CD4-positive, alpha-beta T cell treated with Interleukin-2 at 100 ng/mL for 4 hours (primary cell): ENCODE results near the gene ARFGEF2.
"Not testable (repeated sequence)": the region's sequence is repeated elsewhere in the genome, so short reads cannot be mapped to it uniquely, and the experiment has no call there.

Experiments
- DNase-seq: peaks from one replicate; pipeline ENCODE4 v3.0.0-alpha.2; 2020; ENCODE audit warnings: low spot score

Gene ARFGEF2

DNA sequence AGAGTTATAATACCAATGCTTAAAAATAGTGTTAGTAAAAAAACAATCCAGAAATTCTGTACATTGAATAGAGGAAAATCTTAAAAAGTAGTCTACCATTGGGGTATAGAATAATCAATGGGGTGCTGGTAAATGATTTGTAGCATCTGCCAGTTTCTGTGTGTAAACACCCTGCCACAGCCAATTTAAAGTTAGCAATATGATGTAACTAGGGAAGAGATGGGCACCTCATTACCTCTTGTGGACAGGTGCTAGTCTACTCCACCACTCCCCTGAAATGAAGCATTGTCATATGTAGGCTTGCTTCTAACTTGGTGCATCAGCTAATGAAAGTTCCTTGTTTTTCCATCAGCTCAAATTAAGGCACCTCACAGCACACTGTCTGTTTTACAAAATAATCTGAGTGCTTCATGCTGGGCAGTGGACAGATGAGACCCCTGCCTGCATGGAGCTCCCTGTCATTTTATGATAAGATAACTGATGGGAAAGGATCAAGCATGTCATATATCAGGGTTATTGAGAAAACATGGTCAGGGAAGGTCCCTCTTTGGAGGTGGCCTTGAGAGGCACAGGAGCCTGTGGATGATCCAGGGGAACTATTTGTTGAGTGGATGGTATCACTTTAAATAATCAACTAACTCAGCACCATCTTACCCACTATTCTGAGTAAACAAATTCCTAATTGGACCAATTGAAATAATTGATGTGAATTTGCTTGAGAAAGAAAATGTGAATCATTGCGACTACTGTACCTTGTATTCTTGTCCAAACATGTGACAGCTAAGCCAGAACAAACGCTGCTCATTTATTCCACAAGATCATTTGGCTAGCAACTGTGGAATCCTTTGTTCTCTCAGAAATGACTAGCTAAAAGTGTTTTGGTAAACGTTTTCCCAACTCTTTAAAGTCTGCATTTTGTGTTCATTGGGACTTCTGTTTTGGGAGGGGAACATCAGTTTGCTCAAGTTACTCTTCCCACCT, 78.7 kb downstream of the ARFGEF2 start:
- no peak for DNase-seq

DNA sequence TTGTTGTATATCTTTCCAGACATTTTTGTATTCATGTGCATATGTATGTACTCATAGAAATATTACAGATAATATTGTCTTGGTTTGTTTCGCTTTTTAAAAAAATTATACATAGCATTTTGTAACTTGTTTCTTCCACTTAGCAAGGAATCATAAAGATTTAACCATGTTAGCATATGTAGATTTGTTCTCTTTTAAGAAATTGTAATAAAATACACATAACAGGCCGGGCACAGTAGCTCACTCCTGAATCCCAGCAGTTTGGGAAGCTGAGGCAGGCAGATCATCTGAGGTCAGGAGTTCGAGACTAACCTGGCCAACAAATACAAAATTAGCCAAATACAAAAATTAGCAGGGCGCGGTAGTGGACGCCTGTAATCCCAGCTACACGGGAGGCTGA, 80.2 kb downstream of the ARFGEF2 start:
- DNase-seq, result no peak

DNA sequence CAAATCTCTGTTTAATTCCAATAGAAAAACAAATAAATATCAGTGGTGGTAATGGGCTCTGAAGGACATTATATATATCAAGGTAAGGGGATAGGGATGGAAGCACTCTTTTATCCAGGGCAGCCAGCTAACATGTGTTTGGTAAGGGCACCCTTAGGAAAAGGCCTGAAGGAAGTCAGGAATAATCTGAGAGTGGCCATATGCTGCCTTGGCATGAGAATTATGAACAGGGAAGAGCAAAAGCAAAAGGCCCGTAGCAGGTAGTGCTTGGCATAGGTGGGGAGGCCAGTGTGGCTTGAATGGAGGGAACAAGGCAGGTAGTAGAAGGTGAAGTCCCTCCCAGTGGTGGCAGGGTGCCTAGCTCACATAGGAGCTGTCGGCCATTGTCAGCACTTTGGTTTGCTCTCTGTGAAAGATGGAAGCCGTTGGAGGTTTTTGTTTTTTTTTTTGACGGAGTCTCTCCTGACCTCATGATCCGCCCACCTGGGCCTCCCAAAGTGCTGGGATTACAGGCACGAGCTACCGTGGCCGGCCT, 85.0 kb downstream of the ARFGEF2 start:
- no peak for DNase-seq

DNA sequence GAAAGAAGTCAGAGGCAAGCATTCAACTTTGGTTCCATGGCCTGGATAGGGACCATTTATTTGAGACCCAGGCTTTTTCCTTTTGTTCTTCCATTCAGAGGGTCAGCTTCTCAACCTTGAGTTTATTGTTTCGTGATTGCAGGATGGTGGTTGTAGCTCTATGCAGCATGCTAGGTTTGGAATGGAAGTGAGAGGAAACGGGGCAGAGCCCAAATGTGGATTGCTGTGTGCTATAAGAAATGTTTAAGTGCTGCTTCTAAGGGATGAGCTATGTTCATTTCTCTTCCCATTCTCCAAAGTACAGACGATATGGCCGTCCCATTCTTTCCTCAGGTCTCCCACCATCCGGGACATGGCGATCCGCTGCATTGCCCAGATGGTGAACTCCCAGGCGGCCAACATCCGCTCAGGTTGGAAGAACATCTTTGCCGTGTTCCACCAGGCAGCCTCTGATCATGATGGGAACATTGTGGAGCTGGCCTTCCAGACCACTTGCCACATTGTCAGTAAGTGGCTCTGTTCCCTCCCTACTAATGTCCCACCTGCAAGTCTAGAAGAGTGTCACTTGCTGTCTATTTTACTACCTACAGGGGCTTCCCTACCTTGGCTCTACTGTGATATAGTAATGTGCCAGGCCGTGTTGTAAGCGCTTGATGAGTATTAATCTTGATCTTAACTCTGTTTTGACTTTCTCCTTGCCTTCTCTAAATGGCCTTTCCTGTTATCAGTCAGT, 88.6 kb downstream of the ARFGEF2 start:
- DNase-seq, result no peak

DNA sequence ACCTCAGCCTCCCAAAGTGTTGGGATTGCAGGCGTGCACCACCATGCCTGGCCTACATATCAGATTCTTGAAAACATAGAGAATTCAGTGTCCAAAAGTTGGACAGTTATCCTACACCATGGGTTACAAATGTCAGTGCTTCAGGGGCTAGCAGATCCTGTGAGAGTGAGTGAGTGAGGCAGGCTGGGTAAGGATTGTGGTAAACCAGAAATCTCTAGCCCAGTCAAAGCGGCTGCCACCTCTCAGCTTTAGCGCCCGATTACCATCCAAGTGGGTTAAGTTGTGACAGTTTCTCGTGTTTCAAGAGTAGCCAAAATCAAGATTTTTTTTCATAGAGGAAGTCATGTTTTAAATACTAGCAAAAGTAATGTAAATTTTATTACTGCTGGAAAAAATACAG, 102.7 kb downstream of the ARFGEF2 start:
- DNase-seq, result no peak

DNA sequence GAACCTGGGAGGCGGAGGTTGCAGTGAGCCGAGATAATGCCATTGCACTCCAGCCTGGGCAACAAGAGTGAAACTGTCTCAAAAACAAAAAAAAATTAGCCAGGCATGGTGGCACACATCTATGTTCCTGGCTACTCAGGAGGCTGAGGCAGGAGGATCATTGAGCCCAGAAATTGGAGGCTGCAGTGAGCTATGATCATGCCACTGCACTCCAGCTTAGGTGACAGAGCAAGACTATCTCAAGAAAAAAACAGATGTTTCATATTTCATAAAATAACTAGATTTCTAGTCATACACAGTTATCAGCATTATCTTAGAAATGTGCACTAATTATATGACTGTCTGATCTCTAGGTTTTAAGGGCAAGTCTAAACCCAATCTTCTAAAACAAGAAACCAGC, 106.7 kb downstream of the ARFGEF2 start:
- not testable (repeated sequence) for DNase-seq

DNA sequence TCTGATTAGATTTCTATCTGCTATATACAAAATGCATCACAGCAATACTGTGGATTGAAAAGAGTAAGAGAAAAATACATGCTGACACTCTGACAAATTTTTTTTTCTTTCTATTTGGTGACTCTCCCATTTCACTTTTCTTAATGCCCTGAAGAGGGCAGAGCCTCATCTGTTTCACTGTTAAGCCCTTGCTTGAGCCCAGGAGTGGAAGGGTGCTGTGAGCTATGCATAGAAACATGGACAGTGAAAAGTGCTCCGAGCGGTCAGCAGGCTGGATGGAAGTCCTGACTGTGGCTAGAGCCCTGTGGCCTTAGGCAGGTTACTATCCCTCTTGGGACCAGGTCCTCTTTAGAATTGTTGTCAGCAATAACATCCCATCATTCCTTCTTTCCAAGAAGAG, 107.2 kb downstream of the ARFGEF2 start:
- no peak for DNase-seq

DNA sequence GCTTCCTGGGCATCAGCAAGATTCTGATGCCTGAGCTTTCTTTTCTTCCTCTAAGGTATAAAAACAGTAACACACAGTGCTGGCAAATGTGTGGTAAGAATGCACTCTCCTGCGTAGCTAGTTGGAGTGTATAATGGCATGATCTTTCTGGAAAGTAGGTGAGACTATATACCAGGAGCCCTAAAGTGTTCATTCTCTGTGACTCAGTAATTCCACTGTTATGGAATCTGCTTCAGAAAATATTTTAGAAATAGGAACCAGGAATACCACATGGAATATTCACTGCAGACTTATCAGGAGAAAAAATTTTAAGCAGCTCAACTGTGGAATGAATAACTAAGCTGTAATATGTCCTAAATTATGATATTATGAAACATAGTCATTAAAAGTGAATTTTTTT, 107.7 kb downstream of the ARFGEF2 start:
- DNase-seq, result no peak

DNA sequence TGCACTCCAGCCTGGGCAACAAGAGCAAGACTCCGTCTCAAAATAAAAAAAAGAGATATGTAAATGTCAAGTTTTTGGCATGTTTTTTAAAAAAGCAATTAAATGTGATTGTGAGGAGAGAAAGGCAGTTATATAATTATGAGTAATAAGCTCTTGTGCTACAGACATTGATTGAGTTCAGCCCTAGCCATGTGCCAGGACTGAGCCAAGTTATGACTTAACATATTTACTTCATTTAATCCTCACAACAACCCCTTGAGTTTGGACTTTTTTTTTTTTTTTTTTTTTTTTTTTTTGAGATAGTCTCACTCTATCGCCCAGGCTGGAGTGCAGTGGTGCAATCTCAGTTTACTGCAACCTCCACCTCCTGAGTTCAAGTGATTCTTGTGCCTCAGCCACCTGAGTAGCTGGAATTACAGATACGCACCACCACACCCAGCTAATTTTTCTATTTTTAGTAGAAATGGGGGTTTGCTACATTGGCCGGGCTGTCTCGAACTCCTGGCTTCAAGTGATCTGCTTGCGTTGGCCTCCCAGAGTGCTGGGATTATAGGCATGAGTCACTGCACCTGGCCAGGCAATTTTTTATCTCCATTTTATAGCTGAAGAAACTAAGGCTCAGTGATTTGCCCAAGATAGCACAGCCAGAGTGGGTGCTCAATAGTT, 109.6 kb downstream of the ARFGEF2 start:
- DNase-seq, result no peak

DNA sequence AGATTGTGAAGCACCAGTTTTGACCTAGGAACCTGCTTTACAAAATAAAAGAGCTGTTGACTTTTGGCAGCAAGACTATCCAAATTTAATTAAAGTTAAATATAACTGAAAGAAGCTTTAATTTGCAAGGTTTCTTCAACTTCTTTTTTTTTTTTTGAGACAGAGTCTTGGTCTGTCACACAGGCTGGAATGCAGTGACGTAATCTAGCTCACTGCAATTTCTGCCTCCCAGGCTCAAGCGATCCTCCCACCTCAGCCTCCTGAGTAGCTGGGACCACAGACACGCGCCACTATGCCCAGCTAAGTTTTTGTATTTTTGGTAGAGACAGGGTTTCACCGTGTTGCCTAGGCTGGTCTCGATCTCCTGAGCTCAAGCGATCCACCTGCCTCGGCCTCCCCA, 110.9 kb downstream of the ARFGEF2 start:
- no peak for DNase-seq

DNA sequence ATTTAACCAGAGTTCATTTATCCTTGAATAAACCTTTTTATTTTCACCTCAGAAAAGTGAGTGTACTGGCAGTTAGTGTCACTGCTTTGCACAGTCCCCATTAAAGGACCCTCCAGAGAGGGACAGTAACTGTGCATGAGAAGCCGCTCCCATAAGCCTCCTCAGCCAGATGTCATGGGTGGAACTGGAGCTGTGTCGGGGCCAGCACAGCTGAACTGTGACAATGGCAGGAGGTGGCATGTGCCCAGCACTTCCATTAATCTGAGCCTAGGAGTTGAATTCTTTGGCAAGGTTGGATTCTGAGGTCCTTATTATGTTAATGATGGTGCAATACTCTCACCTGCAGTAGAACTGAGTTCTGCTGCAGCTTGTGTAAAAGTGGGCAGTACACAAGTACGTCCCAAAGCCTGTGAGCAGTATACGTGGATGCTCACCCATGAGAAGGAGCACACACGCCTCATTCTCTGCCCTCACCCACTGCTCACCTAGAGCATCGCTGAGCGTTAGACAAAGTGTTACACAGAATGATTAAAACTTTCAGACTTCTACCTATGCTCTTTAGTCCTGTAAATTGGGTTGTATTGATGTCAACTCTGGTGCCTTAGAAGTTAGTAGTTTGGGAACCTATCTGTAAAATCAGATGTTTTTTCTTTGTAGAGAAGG, 112.7 kb downstream of the ARFGEF2 start:
- DNase-seq, result no peak

DNA sequence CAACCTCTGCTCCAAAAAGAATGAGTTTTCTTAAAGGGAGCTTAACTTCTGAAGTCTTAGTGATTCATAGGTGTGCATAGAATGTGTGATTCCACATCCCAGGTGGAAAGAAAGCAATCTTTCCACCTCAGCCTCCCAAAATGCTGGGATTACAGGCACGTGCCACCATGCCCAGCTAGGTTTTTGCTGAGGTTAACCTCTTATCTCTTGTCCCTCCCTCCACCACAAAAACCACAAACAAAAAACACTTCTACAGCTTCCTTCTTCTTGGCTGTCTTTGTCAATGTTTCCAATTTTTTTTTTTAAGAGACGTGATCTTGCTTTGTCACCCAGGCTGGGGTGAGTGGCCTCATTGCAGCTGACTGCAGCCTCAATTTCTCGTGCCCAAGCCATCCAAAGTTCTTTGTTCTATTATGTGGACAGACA, 116.5 kb downstream of the ARFGEF2 start:
- DNase-seq, result peak; percentile 27

DNA sequence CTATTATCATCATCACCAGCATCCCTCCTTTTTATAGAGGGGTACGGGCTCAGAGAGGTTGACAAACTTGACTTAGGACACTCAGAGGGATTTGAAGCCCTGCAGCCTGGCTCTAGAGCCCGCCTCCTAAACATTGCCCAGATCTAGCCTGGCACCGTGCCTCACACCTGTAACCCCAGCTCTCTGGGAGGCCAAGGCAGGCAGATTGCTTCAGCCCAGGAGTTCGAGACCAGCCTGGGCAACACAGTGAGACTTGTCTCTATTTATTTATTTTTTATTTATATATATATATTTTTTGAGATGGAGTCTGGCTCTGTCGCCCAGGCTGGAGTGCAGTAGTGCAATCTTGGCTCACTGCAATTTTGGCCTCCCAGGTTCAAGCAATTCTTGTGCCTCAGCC, 118.3 kb downstream of the ARFGEF2 start:
- DNase-seq, result no peak

DNA sequence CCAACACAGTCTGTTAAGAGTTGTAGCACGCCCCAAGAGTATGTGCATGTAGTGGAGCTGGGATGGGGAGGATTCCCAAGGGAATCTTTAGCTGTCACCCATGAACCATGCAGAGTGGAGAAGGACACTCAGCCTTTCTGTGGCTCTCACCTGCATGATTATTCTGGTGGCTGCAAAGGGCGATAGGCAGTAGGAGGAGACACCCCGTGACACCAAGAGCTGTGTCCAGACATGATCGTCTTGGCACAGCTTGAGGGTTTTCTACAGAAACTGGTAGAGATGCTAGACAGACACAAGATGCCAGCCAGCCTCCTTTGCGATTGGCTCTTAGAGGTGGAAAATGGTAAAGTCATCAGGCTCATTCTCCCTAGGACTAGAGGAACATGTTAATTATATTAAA, 121.5 kb downstream of the ARFGEF2 start:
- no peak for DNase-seq

DNA sequence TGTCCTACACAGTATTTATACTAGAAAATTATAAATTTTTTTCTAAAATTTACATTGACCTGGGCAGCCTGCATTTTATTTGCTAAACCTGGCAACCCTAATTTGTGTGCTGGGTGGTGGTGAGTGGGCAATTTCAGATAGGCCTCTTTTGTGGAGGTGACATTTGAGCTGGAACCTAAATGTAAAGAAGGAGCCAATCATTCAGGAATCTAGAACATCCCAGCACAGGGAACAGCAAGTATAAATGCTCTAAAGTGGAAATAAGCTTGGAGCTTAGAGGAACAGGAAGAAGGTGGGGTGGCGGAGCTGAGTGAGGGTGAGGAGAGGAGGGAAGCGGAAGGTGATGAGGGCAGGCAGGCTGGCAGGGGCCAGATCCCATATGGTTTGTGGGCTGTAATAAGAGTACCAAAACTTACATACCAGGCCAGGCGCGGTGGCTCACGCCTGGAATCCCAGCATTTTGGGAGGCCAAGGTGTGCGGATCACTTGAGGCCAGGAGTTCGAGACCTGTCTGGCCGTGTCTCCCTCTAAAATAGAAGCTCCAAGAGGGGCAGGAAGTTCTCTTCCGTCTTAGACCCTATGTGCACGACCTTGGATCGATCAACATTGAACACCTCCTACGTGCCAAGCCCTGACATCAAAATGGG, 124.1 kb downstream of the ARFGEF2 start:
- peak; percentile 11 for DNase-seq

DNA sequence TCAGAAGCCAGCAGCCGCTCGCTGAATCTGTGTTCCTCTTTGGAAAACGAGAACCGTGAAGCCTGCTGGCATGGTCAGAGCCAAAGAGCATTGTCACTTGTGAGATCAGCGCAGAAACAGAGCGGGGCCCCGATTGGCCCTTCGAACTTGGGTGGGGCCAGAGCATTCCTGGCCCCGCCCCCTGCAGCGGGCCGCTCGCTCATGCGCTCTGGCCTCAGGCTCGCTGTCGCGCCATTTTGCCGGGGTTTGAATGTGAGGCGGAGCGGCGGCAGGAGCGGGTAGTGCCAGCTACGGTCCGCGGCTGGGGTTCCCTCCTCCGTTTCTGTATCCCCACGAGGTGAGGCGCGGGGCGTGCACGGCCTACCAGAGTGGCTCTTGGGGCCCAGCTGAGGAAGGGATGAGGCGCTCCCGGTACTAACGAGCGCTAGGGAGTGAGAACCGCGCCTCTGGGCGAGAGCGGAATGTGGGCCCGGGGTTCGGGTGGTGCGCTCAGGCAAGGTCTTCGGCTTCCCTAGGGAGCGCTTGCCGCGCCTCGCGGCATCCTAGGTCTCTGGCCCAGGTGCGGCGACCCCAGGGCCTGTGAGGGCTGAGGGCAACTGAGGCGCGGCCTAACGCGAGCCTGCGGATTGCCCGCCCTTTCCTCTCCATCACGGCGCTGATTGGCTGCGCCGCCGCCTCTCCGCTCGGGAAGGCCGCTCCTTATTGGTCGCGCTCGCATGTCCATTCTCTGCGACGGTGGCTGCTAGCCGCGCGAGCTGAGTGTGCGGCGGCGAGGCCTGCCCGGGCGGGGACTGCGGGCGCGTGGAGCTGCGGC, 124.8 kb downstream of the ARFGEF2 start, which contains the start of gene CSE1L:
Gene CSE1L, plus strand, starts transcription at position 226 of the 814 bp plus-strand sequence. CDS start 12,152 bp downstream, outside the sequence.
- peak; percentile 93 for DNase-seq

DNA sequence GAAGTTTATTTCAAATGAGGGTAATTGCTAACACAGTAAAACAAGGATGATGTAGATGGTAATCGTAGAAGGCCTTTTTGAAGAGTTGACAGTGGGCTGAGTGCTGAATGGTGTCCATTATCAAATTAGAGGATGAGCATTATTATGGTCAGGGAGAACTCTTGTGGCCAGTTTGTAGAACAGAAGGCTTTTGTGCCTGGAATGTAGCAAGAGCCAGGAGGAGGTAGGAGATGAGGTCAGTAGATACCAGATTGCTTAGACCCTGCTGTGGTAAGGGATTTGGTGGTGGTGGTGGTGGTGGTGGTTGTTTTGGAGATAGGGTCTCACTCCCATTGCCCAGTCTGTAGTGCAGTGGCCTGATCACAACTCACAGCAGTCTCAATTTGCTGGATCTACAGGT, 130.8 kb downstream of the ARFGEF2 start:
- no peak for DNase-seq

DNA sequence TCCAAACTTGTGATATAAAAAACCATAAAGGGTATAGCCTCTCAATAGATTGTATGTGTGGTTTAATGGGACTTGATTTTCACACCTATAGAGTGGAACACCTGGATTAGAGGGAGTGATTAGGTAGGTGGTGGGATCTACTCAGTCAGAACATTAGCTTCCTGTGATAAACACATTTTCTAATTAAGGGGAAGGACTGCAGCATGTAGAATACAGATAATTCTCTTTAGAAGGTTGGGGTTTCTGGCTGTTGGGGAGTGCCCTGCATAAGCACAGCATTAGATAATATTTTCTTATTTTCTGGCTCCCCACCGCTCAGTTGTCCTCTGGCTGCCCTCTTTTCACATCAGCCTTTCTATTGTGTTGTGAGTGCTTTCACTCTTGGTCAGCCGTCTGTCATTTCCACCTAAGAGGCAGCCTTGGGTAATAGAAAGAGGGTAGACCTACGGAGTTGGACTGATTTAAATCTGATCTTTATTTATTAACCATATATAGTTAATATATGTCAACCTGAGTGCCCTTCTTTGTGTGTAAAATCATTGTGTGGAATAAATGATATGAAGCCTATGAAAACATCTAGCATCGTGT, 132.6 kb downstream of the ARFGEF2 start:
- DNase-seq, result no peak

DNA sequence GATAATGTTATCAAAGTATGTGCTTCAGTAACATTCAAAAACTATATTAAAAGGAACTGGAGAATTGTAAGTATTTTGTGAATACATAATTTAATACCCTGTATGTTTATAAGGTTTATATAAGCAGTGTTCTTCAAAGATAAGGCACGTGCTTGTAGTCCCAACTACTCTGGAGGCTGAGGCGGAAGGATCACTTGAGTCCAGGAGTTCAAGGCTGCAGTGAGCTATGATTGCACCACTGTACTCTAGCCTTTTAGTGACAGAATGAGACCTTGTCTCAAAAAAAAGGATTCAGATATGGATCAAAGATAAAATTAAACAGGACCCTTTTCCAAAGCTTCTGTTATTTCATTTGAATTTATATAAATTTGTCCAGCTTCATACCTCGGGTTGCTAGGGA, 141.8 kb downstream of the ARFGEF2 start:
- no peak for DNase-seq

DNA sequence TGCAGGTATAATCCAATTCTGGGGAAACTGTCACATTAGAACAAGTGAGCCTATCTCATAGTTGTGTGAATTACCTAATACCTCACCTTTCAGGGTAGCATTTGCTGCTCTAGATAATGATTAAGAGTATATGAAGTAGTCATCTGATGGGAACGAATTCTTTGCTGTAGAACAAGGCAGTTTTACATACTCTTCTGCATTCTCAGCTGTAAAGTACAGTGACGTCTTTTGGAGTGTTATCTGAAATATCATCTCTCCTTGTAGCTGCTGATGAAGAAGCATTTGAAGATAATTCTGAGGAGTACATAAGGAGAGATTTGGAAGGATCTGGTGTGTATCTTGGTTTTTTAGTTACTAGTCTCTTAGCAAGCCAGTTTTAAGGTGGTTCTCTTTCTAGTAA, 153.0 kb downstream of the ARFGEF2 start:
- DNase-seq, result no peak
